SIG-M5 (cell line): ENCODE measurements around the gene RTL9.
"Not testable (repeated sequence)": the region's sequence is repeated elsewhere in the genome, so short reads cannot be mapped to it uniquely, and the experiment has no call there.

Source experiments
- DNase-seq: peaks from one replicate; lab custom pipeline; 2025; lab: John Stamatoyannopoulos, UW

RTL9 gene

GRCh38 chrX:110406250-110406649 lies 47.6 kb downstream of the RTL9 start:
- DNase-seq, result not testable (repeated sequence)

DNA sequence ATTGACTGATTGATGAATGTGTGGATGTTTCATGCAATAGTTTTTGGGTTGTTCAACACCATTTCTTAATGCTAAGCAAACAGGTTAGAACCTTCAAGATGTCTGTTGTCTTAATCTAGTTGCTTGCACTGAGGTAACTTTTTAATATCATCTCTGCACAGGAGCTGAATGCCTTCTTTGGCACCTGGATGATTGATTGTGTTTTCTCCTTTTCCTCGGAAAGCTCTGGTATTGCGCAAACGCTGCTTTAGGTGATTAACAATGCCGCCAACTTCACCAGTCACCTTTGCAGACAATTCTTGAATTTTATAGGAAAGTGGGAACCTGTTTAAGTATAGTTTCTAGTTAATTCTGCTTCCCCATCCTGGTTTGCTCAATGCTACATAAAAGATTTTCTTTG lies 48.2 kb downstream of the RTL9 start:
- no peak for DNase-seq

- no peak for DNase-seq
Measured at GRCh38 chrX:110407910-110408545, 49.4 kb downstream of the RTL9 start.
